Stromal cell of bone marrow (primary cell): ENCODE data around the gene ERFL.

Experiments used
- DNase-seq: peaks from one replicate; pipeline ENCODE4 v3.0.0-alpha.2; 2012; ENCODE audit warnings: low read depth

Gene ERFL

GRCh38 chr19:41912899-41913537 lies 15.2 kb downstream of the ERFL start:
- no peak for DNase-seq

- no peak for DNase-seq
Observed at GRCh38 chr19:41911889-41912731, 16.1 kb downstream of the ERFL start.

GRCh38 chr19:41910992-41911888 lies 17.0 kb downstream of the ERFL start:
- DNase-seq = no peak

GRCh38 chr19:41910240-41910991 lies 17.8 kb downstream of the ERFL start:
- no peak for DNase-seq

- DNase-seq = no peak
Observed at GRCh38 chr19:41909706-41910105, 18.5 kb downstream of the ERFL start.

GRCh38 chr19:41908724-41909464 lies 19.4 kb downstream of the ERFL start:
- no peak for DNase-seq

GRCh38 chr19:41907994-41908615 lies 20.1 kb downstream of the ERFL start:
- no peak for DNase-seq

- DNase-seq = no peak
Observed at GRCh38 chr19:41906916-41907680, 21.2 kb downstream of the ERFL start.

GRCh38 chr19:41906271-41906670 lies 22.0 kb downstream of the ERFL start:
- no peak for DNase-seq

- DNase-seq = no peak
Observed at GRCh38 chr19:41905273-41906002, 22.8 kb downstream of the ERFL start.

GRCh38 chr19:41904118-41904870 lies 24.0 kb downstream of the ERFL start:
- DNase-seq = no peak

- no peak for DNase-seq
Observed at GRCh38 chr19:41903193-41903953, 24.9 kb downstream of the ERFL start.

GRCh38 chr19:41902594-41902993 lies 25.7 kb downstream of the ERFL start:
- no peak for DNase-seq

GRCh38 chr19:41901707-41902360 lies 26.4 kb downstream of the ERFL start:
- DNase-seq = no peak

GRCh38 chr19:41898235-41898634 lies 30.0 kb downstream of the ERFL start:
- no peak for DNase-seq

- DNase-seq = no peak
Observed at GRCh38 chr19:41897820-41898219, 30.4 kb downstream of the ERFL start.

- no peak for DNase-seq
Observed at GRCh38 chr19:41897181-41897580, 31.1 kb downstream of the ERFL start.
